HG03196 (cell line): Measurements from ENCODE around the gene HSD3B7.
"Not testable (repeated sequence)": the region's sequence is repeated elsewhere in the genome, so short reads cannot be mapped to it uniquely, and the experiment has no call there.

Source experiments
- ATAC-seq: cut with Tn5 transposase; IDR thresholded peaks from one replicate; pipeline ENCODE4 v1.9.1; 2021; ENCODE audit not compliant: unreplicated experiment

The HSD3B7 gene

GRCh38 chr16:31017756-31018155, 32.7 kb downstream of the HSD3B7 start:
- not testable (repeated sequence) for ATAC-seq

- ATAC-seq = no peak
These were observed 35.5 kb downstream of the HSD3B7 start for GRCh38 chr16:31020536-31020935.

- ATAC-seq = no peak
These were observed 37.7 kb downstream of the HSD3B7 start for GRCh38 chr16:31022544-31023251.

GRCh38 chr16:31023252-31023602, 38.2 kb downstream of the HSD3B7 start:
- no peak for ATAC-seq

- ATAC-seq = no peak
These were observed 38.7 kb downstream of the HSD3B7 start for GRCh38 chr16:31023627-31024226.

GRCh38 chr16:31025339-31025738, 40.3 kb downstream of the HSD3B7 start:
- ATAC-seq = no peak

- no peak for ATAC-seq
These were observed 44.3 kb downstream of the HSD3B7 start for GRCh38 chr16:31029272-31029671.

GRCh38 chr16:31031276-31031675, 46.3 kb downstream of the HSD3B7 start:
- ATAC-seq = no peak

GRCh38 chr16:31032736-31033708, 48.0 kb downstream of the HSD3B7 start, which contains the start of gene STX4:
TSS of gene STX4 (plus strand) at chr16:31033558. CDS start at chr16:31033806, 248 bp downstream.
- peak; percentile 67 for ATAC-seq

- ATAC-seq = peak; percentile 48
These were observed 48.9 kb downstream of the HSD3B7 start for GRCh38 chr16:31033709-31034492.

- ATAC-seq = no peak
These were observed 51.7 kb downstream of the HSD3B7 start for GRCh38 chr16:31036691-31037090.
